Stomach (tissue), 9 donors: Measurements from ENCODE around the gene PLCB3. TPM values are rescaled to one million over a fixed set of nuclear protein-coding genes. Genes with fewer than 3 reads are reported as not detected.

ENCODE experiments used
- DNase-seq, 2 donors: peaks; one replicate each; pipeline versions ENCODE4 v3.0.0 to v3.0.0-alpha.2; 2013 to 2019
- H3K27ac ChIP-seq, 5 donors: fragments of 200-600 bp in 4 of 5; sonication (generic) in 4 of 5; one replicate each; pipeline ENCODE4 v1.5.1; 2013 to 2019; ENCODE audit warnings: mild to moderate bottlenecking in 1 of 5, moderate library complexity in 1 of 5
- H3K27me3 ChIP-seq, 3 donors: fragments of 200-600 bp; sonication (generic); one replicate each; pipeline ENCODE4 v1.5.1; 2017 to 2019; ENCODE audit warnings: mixed run types in 1 of 3
- H3K36me3 ChIP-seq, 4 donors: fragments of 200-600 bp; sonication (generic); 1 replicate in 3 of 4; 2 replicates in 1 of 4; pipeline ENCODE4 v1.5.1; 2016 to 2019
- H3K4me1 ChIP-seq, 4 donors: fragments of 200-600 bp; sonication (generic); one replicate each; pipeline ENCODE4 v1.5.1; 2016 to 2019
- H3K4me3 ChIP-seq, 4 donors: fragments of 200-600 bp; sonication (generic) in 3 of 4; one replicate each; pipeline ENCODE4 v1.5.1; 2016 to 2019; ENCODE audit warnings: mild to moderate bottlenecking in 1 of 4
- H3K9me3 ChIP-seq, 4 donors: fragments of 200-600 bp; sonication (generic); one replicate each; pipeline ENCODE4 v1.5.1; 2016 to 2019
- CTCF ChIP-seq, 7 experiments: fragments of 450-650 bp in 4 of 7; fragments of 200-600 bp in 3 of 7; sonication (generic) in 3 of 7; IDR thresholded peaks; one replicate each; pipeline ENCODE4 v1.5.1; 2016 to 2019; ENCODE audit warnings: antibody characterized with exemption in 7 of 7, control low read depth in 2 of 7, mild to moderate bottlenecking in 1 of 7
- EP300 ChIP-seq: sonication (generic); formaldehyde crosslinking; IDR thresholded peaks from one replicate; pipeline ENCODE4 v1.6.1; 2017; ENCODE audit warnings: antibody characterized with exemption
- POLR2A ChIP-seq, 4 donors: fragments of 450-650 bp; IDR thresholded peaks; one replicate each; pipeline ENCODE4 v1.6.1; 2016; ENCODE audit warnings: antibody characterized with exemption in 4 of 4, control low read depth in 2 of 4, mild to moderate bottlenecking in 1 of 4, moderate library complexity in 1 of 4
- POLR2AphosphoS5 ChIP-seq, 3 donors: sonication (generic); formaldehyde crosslinking; IDR thresholded peaks; one replicate each; pipeline ENCODE4 v1.6.1; 2016; ENCODE audit warnings: antibody characterized with exemption in 3 of 3
- WGBS, 5 donors: extraction: QIAGEN DNeasy Blood & Tissue Kit in 3 of 5; methylation state at CpG; one replicate each; pipeline versions ENCODE4 v1.1.5 to v1.1.7; 2013 to 2018; 5-methylcytosine and 5-hydroxymethylcytosine counted together
- intact Hi-C: fragments of 100-400 bp; cut with DNase I; formaldehyde crosslinking; loops from one replicate; pipeline ENCODE4 v1.15.1; 2023; ENCODE audit warnings: low total_unique reads
- polyA plus RNA-seq, 3 donors: library from polyadenylated mRNA; stranded (reverse); fragments of 200-250 nt; gene quantifications; one replicate each; pipeline ENCODE4 v1.2.3, GENCODE V29; 2013
- total RNA-seq, 5 donors: library from RNA; depleted of rRNA; stranded (reverse); fragments of >200 nt; gene quantifications; one replicate each; pipeline versions ENCODE4 v1.1.0 to v1.2.3, GENCODE V29; 2014 to 2016
- donor health status: healthy with polysubstance abuse.
- donor health status: Bipolar disorder and iron deficiency.
- donor health status: healthy.

The PLCB3 gene
- total and polyA plus RNA-seq, 8 donors = 12.2 to 154 (median 16.1) TPM

- intact Hi-C loops = no loop called here
- Histone ChIP-seq H3K27me3 (no peaks in the 10 kb centered on the region), H3K27ac (peak overlapping the region; percentile 94 to 100 (median 99)), H3K9me3 (no peaks in the 10 kb centered on the region), H3K4me3 (no peak overlapping the region), H3K4me1 (peaks cover 53 to 84% (median 81%) of the 10 kb centered on the region in 4 donors), H3K36me3 (peaks cover 27 to 42% (median 32%) of the 10 kb centered on the region in 4 donors)
- 80 to 87% (median 83%) methylated on average over 5 of the region's 5 CpGs for WGBS, 5 donors
- no peak for DNase-seq
- TF ChIP-seq POLR2AphosphoS5 (IDR thresholded peaks at IDR 0.05) (no peak), CTCF (IDR thresholded peaks at IDR 0.05) (no peak), EP300 (no peak), POLR2A (IDR thresholded peaks at IDR 0.05) (no peak)
These were observed 12.3 kb upstream of the PLCB3 start for GRCh38 chr11:64238999-64239398.

- 74 to 80% (median 75%) methylated on average over 11 of the region's 11 CpGs for WGBS, 5 donors
- intact Hi-C loops = no loop called here
- Histone ChIP-seq H3K36me3 (peaks cover 30 to 48% (median 36%) of the 10 kb centered on the region in 4 donors), H3K4me3 (peak overlapping the region; percentile 83 to 96 (median 90)), H3K4me1 (peaks cover 54 to 89% (median 84%) of the 10 kb centered on the region in 4 donors), H3K9me3 (no peaks in the 10 kb centered on the region), H3K27ac (peak overlapping the region; percentile 94 to 100 (median 99)), H3K27me3 (no peaks in the 10 kb centered on the region)
- TF ChIP-seq POLR2A (IDR thresholded peaks at IDR 0.05) = no peak
- TF ChIP-seq CTCF (IDR thresholded peaks at IDR 0.05) = no peak
- TF ChIP-seq EP300 = no peak
- no peak for TF ChIP-seq POLR2AphosphoS5 (IDR thresholded peaks at IDR 0.05)
- DNase-seq = no peak
These were observed 11.5 kb upstream of the PLCB3 start for GRCh38 chr11:64239662-64240434.

- Histone ChIP-seq H3K27me3 (no peaks in the 10 kb centered on the region), H3K4me3 (peak within 1 kb of the TSS; percentile 83 to 96 (median 90)), H3K36me3 (peaks cover 30 to 48% (median 36%) of the 10 kb centered on the region in 4 donors), H3K27ac (peak within 1 kb of the TSS; percentile 94 to 100 (median 99)), H3K4me1 (peaks cover 55 to 89% (median 84%) of the 10 kb centered on the region in 4 donors), H3K9me3 (no peaks in the 10 kb centered on the region)
- 1 to 3% (median 1%) methylated on average over 22 to 58 of the region's 58 CpGs for WGBS, 5 donors
- DNase-seq = peak; percentile 98 to 99
- TF ChIP-seq POLR2A (IDR thresholded peaks at IDR 0.05) (peak in 2 of 4 donors; percentile 45 to 64), POLR2AphosphoS5 (IDR thresholded peaks at IDR 0.05) (peak; percentile 96 to 98 (median 98)), CTCF (IDR thresholded peaks at IDR 0.05) (peak in 1 of 7 experiments; percentile 21), EP300 (peak; percentile 19)
- intact Hi-C loops = no loop called here
These were observed 10.7 kb upstream of the PLCB3 start, which contains the start of gene FKBP2 for GRCh38 chr11:64240435-64241240. TSS of gene FKBP2 (plus strand) at chr11:64241095. CDS start at chr11:64242388, 1,293 bp downstream.

GRCh38 chr11:64241241-64241490 is 10.2 kb upstream of the PLCB3 start:
- Histone ChIP-seq H3K27me3 (no peaks in the 10 kb centered on the region), H3K27ac (peak overlapping the region; percentile 94 to 100 (median 99)), H3K4me3 (peak overlapping the region; percentile 83 to 96 (median 90)), H3K9me3 (no peaks in the 10 kb centered on the region), H3K4me1 (peaks cover 55 to 89% (median 84%) of the 10 kb centered on the region in 4 donors), H3K36me3 (peaks cover 30 to 48% (median 36%) of the 10 kb centered on the region in 4 donors)
- 0 to 3% (median 1%) methylated on average over 4 to 24 of the region's 24 CpGs for WGBS, 5 donors
- intact Hi-C loops = no loop called here
- TF ChIP-seq POLR2AphosphoS5 (IDR thresholded peaks at IDR 0.05) = no peak
- no peak for TF ChIP-seq POLR2A (IDR thresholded peaks at IDR 0.05)
- peak; percentile 100 for DNase-seq
